HK-2 (cell line): ENCODE measurements around the gene PRTFDC1.
A peak's percentile ranks its signal among the peaks of the same experiment; 100 is the strongest.
"Not testable (repeated sequence)": the region's sequence is repeated elsewhere in the genome, so short reads cannot be mapped to it uniquely, and the experiment has no call there.

Experiments
- DNase-seq: peaks from one replicate; pipeline ENCODE4 v3.0.0-alpha.2; 2018; ENCODE audit not compliant: unreplicated experiment

The PRTFDC1 gene

GRCh38 chr10:24844742-24845141, 107.7 kb downstream of the PRTFDC1 start:
- DNase-seq: no peak

GRCh38 chr10:24843256-24843655, 109.2 kb downstream of the PRTFDC1 start:
- DNase-seq: no peak

- DNase-seq: no peak
These were observed 109.5 kb downstream of the PRTFDC1 start for GRCh38 chr10:24842856-24843255.

- DNase-seq: no peak
These were observed 110.9 kb downstream of the PRTFDC1 start for GRCh38 chr10:24841530-24841929.

- DNase-seq: no peak
These were observed 111.6 kb downstream of the PRTFDC1 start for GRCh38 chr10:24840784-24841183.

- DNase-seq: not testable (repeated sequence)
These were observed 114.6 kb downstream of the PRTFDC1 start for GRCh38 chr10:24837781-24838180.

GRCh38 chr10:24834869-24835268, 117.5 kb downstream of the PRTFDC1 start:
- no peak for DNase-seq

GRCh38 chr10:24826009-24826408, 126.4 kb downstream of the PRTFDC1 start:
- DNase-seq: no peak

GRCh38 chr10:24825551-24825950, 126.9 kb downstream of the PRTFDC1 start:
- no peak for DNase-seq

GRCh38 chr10:24824536-24824935, 127.9 kb downstream of the PRTFDC1 start:
- no peak for DNase-seq

GRCh38 chr10:24824124-24824523, 128.3 kb downstream of the PRTFDC1 start:
- no peak for DNase-seq

- no peak for DNase-seq
These were observed 129.8 kb downstream of the PRTFDC1 start for GRCh38 chr10:24822590-24822989.

GRCh38 chr10:24821986-24822385, 130.4 kb downstream of the PRTFDC1 start:
- DNase-seq: peak; percentile 8

GRCh38 chr10:24816868-24817396, 135.5 kb downstream of the PRTFDC1 start:
- DNase-seq: no peak

GRCh38 chr10:24814568-24815313, 137.7 kb downstream of the PRTFDC1 start:
- peak; percentile 31 for DNase-seq

- DNase-seq: no peak
These were observed 138.6 kb downstream of the PRTFDC1 start for GRCh38 chr10:24813856-24814255.

GRCh38 chr10:24806262-24806661, 146.1 kb downstream of the PRTFDC1 start:
- DNase-seq: no peak

GRCh38 chr10:24804956-24805355, 147.4 kb downstream of the PRTFDC1 start:
- no peak for DNase-seq

GRCh38 chr10:24804392-24804791, 148.0 kb downstream of the PRTFDC1 start:
- DNase-seq: no peak

- no peak for DNase-seq
These were observed 150.0 kb downstream of the PRTFDC1 start for GRCh38 chr10:24802378-24802777.

- no peak for DNase-seq
These were observed 151.5 kb downstream of the PRTFDC1 start for GRCh38 chr10:24800861-24801260.
